IMR-90 (cell line): ENCODE measurements around the gene ABT1.

Experiments
- BHLHE40 ChIP-seq: fragments of 150-350 bp; IDR thresholded peaks from 2 replicates; pipeline ENCODE4 v1.6.1; 2016; ENCODE audit warnings: mild to moderate bottlenecking, low read depth, low read length
- FOS ChIP-seq: fragments of 150-350 bp; IDR thresholded peaks from 2 replicates; pipeline ENCODE4 v1.6.1; 2016; ENCODE audit warnings: low read depth, low read length
- MAZ ChIP-seq: IDR thresholded peaks from 2 replicates; pipeline ENCODE4 v1.6.1; 2012; ENCODE audit warnings: low read depth, mild to moderate bottlenecking, low read length, improper control_type of control experiment, moderate library complexity, borderline replicate concordance
- MXI1 ChIP-seq: IDR thresholded peaks from 2 replicates; pipeline ENCODE4 v1.6.1; 2012; ENCODE audit warnings: low read depth, mild to moderate bottlenecking, low read length, moderate library complexity, borderline replicate concordance
- NFE2L2 ChIP-seq: fragments of 150-350 bp; IDR thresholded peaks from 2 replicates; pipeline ENCODE4 v1.6.1; 2016; ENCODE audit warnings: low read depth, mild to moderate bottlenecking, low read length
- POLR2A ChIP-seq: IDR thresholded peaks from 2 replicates; pipeline ENCODE4 v1.6.1; 2012; ENCODE audit warnings: mild to moderate bottlenecking, low read depth, low read length
- RAD21 ChIP-seq: IDR thresholded peaks from 2 replicates; pipeline ENCODE4 v1.6.1; 2012; ENCODE audit warnings: low read length, improper control_type of control experiment
- RCOR1 ChIP-seq: IDR thresholded peaks from 2 replicates; pipeline ENCODE4 v1.6.1; 2012; ENCODE audit warnings: mild to moderate bottlenecking, low read length, improper control_type of control experiment; ENCODE audit not compliant: insufficient replicate concordance
- RFX5 ChIP-seq: IDR thresholded peaks from 2 replicates; pipeline ENCODE4 v1.8.0; 2012; ENCODE audit warnings: low read depth, mild to moderate bottlenecking, low read length, moderate library complexity
- SMC3 ChIP-seq: fragments of 150-350 bp; IDR thresholded peaks from 2 replicates; pipeline ENCODE4 v1.6.1; 2016; ENCODE audit warnings: low read depth, mild to moderate bottlenecking, antibody characterized with exemption, low read length, moderate library complexity
- TF ChIP-seq, protein P1 (sequence below): conservative IDR thresholded peaks from 2 replicates; pipeline ENCODE4 v1.5.1; 2012; ENCODE audit warnings: mild to moderate bottlenecking, low read depth, low read length, improper control_type of control experiment
- TF ChIP-seq, protein P2 (sequence below): fragments of 150-350 bp; IDR thresholded peaks from 2 replicates; pipeline ENCODE4 v1.6.1; 2017; ENCODE audit warnings: mild to moderate bottlenecking, antibody characterized with exemption, low read length, low read depth
- TF ChIP-seq, protein P3 (sequence below): fragments of 150-350 bp; IDR thresholded peaks from 2 replicates; pipeline ENCODE4 v1.6.1; 2016; ENCODE audit warnings: low read depth, mild to moderate bottlenecking, low read length, moderate library complexity, borderline replicate concordance

DNA sequence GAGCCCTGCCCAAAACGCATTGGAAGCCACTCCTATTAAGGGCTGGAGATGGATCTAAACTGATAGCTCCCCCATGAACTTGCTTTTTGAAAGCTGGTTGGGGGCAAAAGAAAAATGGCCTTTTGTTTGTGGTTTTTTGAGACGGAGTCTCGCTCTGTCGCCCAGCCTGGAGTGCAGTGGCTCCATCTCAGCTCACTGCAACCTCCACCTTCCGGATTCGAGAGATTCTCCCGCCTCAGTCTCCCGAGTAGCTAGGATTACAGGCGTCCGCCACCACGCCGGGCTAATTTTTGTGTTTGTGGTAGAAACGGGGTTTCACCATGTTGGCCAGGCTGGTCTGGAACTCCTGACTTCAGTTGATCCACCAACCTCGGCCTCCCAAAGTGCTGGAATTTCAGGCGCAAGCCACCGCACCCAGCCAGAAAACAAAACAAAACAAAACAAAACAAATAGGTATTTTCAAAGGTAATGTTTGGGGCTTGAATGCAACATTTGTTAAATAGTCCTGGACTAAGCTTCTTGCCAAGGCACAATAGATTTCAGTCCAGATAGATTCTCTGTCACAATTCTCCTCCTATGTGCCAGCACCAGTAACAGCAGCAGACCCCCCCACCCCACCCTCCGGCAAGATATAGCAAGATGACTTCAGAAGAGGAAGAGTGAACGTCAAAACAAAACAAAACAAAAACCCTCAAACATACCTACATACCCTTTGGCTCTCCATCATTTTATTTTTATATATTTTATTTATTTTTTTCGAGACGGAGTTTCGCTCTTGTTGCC is 26.5 kb upstream of the ABT1 start:
- TF ChIP-seq, protein P1, sequence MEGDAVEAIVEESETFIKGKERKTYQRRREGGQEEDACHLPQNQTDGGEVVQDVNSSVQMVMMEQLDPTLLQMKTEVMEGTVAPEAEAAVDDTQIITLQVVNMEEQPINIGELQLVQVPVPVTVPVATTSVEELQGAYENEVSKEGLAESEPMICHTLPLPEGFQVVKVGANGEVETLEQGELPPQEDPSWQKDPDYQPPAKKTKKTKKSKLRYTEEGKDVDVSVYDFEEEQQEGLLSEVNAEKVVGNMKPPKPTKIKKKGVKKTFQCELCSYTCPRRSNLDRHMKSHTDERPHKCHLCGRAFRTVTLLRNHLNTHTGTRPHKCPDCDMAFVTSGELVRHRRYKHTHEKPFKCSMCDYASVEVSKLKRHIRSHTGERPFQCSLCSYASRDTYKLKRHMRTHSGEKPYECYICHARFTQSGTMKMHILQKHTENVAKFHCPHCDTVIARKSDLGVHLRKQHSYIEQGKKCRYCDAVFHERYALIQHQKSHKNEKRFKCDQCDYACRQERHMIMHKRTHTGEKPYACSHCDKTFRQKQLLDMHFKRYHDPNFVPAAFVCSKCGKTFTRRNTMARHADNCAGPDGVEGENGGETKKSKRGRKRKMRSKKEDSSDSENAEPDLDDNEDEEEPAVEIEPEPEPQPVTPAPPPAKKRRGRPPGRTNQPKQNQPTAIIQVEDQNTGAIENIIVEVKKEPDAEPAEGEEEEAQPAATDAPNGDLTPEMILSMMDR, result no peak
- TF ChIP-seq RFX5, result no peak
- TF ChIP-seq POLR2A, result no peak
- TF ChIP-seq RAD21, result no peak
- TF ChIP-seq FOS, result no peak
- TF ChIP-seq, protein P2, sequence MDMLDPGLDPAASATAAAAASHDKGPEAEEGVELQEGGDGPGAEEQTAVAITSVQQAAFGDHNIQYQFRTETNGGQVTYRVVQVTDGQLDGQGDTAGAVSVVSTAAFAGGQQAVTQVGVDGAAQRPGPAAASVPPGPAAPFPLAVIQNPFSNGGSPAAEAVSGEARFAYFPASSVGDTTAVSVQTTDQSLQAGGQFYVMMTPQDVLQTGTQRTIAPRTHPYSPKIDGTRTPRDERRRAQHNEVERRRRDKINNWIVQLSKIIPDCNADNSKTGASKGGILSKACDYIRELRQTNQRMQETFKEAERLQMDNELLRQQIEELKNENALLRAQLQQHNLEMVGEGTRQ, result no peak
- no peak for TF ChIP-seq SMC3
- TF ChIP-seq RCOR1, result no peak
- TF ChIP-seq BHLHE40, result no peak
- TF ChIP-seq, protein P3, sequence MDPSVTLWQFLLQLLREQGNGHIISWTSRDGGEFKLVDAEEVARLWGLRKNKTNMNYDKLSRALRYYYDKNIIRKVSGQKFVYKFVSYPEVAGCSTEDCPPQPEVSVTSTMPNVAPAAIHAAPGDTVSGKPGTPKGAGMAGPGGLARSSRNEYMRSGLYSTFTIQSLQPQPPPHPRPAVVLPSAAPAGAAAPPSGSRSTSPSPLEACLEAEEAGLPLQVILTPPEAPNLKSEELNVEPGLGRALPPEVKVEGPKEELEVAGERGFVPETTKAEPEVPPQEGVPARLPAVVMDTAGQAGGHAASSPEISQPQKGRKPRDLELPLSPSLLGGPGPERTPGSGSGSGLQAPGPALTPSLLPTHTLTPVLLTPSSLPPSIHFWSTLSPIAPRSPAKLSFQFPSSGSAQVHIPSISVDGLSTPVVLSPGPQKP, result no peak
- TF ChIP-seq MXI1, result no peak
- no peak for TF ChIP-seq NFE2L2
- no peak for TF ChIP-seq MAZ
